K562 (cell line): ENCODE results near the gene ZFAND3. TPM values are rescaled to one million over a fixed set of nuclear protein-coding genes. Genes with fewer than 3 reads are reported as not detected.

ENCODE experiments used
- ATAC-seq: fragments of 200-7000 bp; cut with Tn5 transposase; 3 replicates; pipeline ENCODE4 v1.9.1; 2020; ENCODE audit warnings: moderate library complexity
- BruUV-seq: library from RNA; stranded (reverse); fragments of 400-500 nt; replicated peaks from 2 replicates; lab custom pipeline; 2021; lab: Mats Ljungman, UMichigan
- CTCF ChIA-PET: fragments of 300-600 bp; formaldehyde crosslinking; extraction: SDS; loops from one replicate; lab custom pipeline; 2021; ENCODE audit warnings: low intra/inter-chr PET ratio; lab: Yijun Ruan, JAX
- POLR2A ChIA-PET: fragments of 300-600, 350-650 bp; sonication (Branson Sonifier 250); formaldehyde crosslinking; extraction: SDS; loops from one replicate; lab custom pipeline; 2021; ENCODE audit warnings: antibody characterized with exemption, inconsistent platforms; lab: Yijun Ruan, JAX
- DNase-seq, 4 experiments: peaks; one replicate each; pipeline versions ENCODE4 v3.0.0 to v3.0.0-alpha.2; 2011 to 2018; ENCODE audit warnings: low spot score in 3 of 4, mixed read lengths in 3 of 4; ENCODE audit errors: extremely low read depth in 1 of 4
- FAIRE-seq: peaks from 2 replicates; lab custom pipeline; 2011; peaks lifted over from hg19 to GRCh38; lab: Jason Lieb, UNC
- H2AFZ ChIP-seq: 2 replicates; pipeline ENCODE4 v1.6.0; 2011; ENCODE audit warnings: low read depth, low read length, control low read depth, inconsistent platforms
- H3K27ac ChIP-seq: fragments of 200-600 bp; 3 replicates; pipeline ENCODE4 v1.8.0; 2011; ENCODE audit warnings: low read depth, mild to moderate bottlenecking, control low read depth, inconsistent platforms, low read length, moderate library complexity, mixed read lengths; ENCODE audit errors: extremely low read depth
- H3K27me3 ChIP-seq, 2 experiments: fragments of 300-600 bp in 1 of 2; 2 replicates in 1 of 2; 3 replicates in 1 of 2; pipeline versions ENCODE4 v1.6.0 to v1.8.0; 2011; ENCODE audit warnings: inconsistent platforms in 2 of 2, low read length in 2 of 2, mild to moderate bottlenecking in 1 of 2, mixed read lengths in 1 of 2, moderate library complexity in 1 of 2; ENCODE audit not compliant: control insufficient read depth in 2 of 2, insufficient read depth in 2 of 2
- H3K36me3 ChIP-seq: fragments of 300-600 bp; 3 replicates; pipeline ENCODE4 v1.8.0; 2011; ENCODE audit warnings: mild to moderate bottlenecking, low read length, inconsistent platforms; ENCODE audit not compliant: control insufficient read depth, insufficient read depth
- H3K4me1 ChIP-seq, 2 experiments: fragments of 200-600 bp in 1 of 2; replicated peaks in 1 of 2; 2 replicates in 1 of 2; 3 replicates in 1 of 2; pipeline versions ENCODE4 v1.5.1 to v1.8.0; 2011; ENCODE audit warnings: inconsistent platforms in 2 of 2, low read length in 2 of 2, mild to moderate bottlenecking in 1 of 2, mixed read lengths in 1 of 2, moderate library complexity in 1 of 2; ENCODE audit not compliant: control insufficient read depth in 2 of 2, insufficient read depth in 2 of 2
- H3K4me2 ChIP-seq: 2 replicates; pipeline ENCODE4 v1.6.1; 2011; ENCODE audit warnings: low read length, control low read depth, inconsistent platforms, mixed read lengths; ENCODE audit not compliant: insufficient read depth
- H3K4me3 ChIP-seq: fragments of 200-600 bp; sonication (generic), shearing (Covaris generic); 2 replicates; pipeline ENCODE4 v1.5.1; 2016; ENCODE audit warnings: control low read depth, inconsistent platforms
- H3K79me2 ChIP-seq: fragments of 200-600 bp; 3 replicates; pipeline ENCODE4 v1.8.0; 2011; ENCODE audit warnings: low read length, inconsistent platforms; ENCODE audit not compliant: control insufficient read depth, insufficient read depth
- H3K9ac ChIP-seq, 2 experiments: 2 replicates each; pipeline versions ENCODE4 v1.6.0 to v1.6.1; 2011; ENCODE audit warnings: low read depth in 2 of 2, low read length in 2 of 2, control low read depth in 1 of 2, inconsistent platforms in 1 of 2, mild to moderate bottlenecking in 1 of 2, mixed read lengths in 1 of 2; ENCODE audit not compliant: insufficient read depth in 1 of 2
- H3K9me1 ChIP-seq: one replicate; pipeline ENCODE4 v1.6.0; 2011; ENCODE audit warnings: inconsistent platforms, mild to moderate bottlenecking, low read length, moderate library complexity; ENCODE audit not compliant: control insufficient read depth, insufficient read depth
- H3K9me3 ChIP-seq: replicated peaks from 2 replicates; pipeline ENCODE4 v1.5.1; 2011; ENCODE audit warnings: low read depth, low read length, inconsistent platforms; ENCODE audit not compliant: control insufficient read depth, insufficient read depth
- H4K20me1 ChIP-seq: replicated peaks from 2 replicates; pipeline ENCODE4 v1.6.1; 2011; ENCODE audit warnings: low read length, inconsistent platforms, mixed read lengths; ENCODE audit not compliant: control insufficient read depth, insufficient read depth
- ATF6 ChIP-seq: sonication (generic); formaldehyde crosslinking; IDR thresholded peaks from 2 replicates; pipeline ENCODE4 v1.4.0; 2020; ENCODE audit warnings: mild to moderate bottlenecking, missing genetic modification reagents
- CREB5 ChIP-seq: fragments of 250-450 bp; sonication (Bioruptor Pico); IDR thresholded peaks from 2 replicates; pipeline ENCODE4 v1.5.0; 2020; ENCODE audit warnings: mild to moderate bottlenecking
- FIP1L1 ChIP-seq: fragments of 200-400 bp; formaldehyde crosslinking; IDR thresholded peaks from 2 replicates; pipeline ENCODE4 v1.6.1; 2018; ENCODE audit warnings: mild to moderate bottlenecking, low read depth, low read length; ENCODE audit not compliant: poor library complexity, severe bottlenecking
- PHF8 ChIP-seq: fragments of 200-600 bp; sonication (generic); IDR thresholded peaks from 2 replicates; pipeline ENCODE4 v1.6.1; 2012; ENCODE audit warnings: mixed run types, mild to moderate bottlenecking, inconsistent platforms, low read length, moderate library complexity, borderline replicate concordance
- YY1 ChIP-seq, 3 experiments: IDR thresholded peaks; 2 replicates each; pipeline ENCODE4 v1.6.1; 2011; ENCODE audit warnings: low read length in 2 of 3, mild to moderate bottlenecking in 2 of 3, moderate library complexity in 2 of 3, borderline replicate concordance in 1 of 3, control low read depth in 1 of 3, low read depth in 1 of 3; ENCODE audit not compliant: insufficient read depth in 3 of 3, insufficient replicate concordance in 2 of 3, control insufficient read depth in 1 of 3, insufficient read length in 1 of 3; ENCODE audit errors: extremely low read depth in 1 of 3
- WGBS: fragments of 100-300 bp; shearing (Covaris generic); methylation state at CpG from one replicate; pipeline ENCODE4 v1.1.6; 2016; ENCODE audit warnings: low coverage, mixed read lengths; ENCODE audit not compliant: insufficient coverage; ENCODE audit errors: missing lambda C conversion rate; 5-methylcytosine and 5-hydroxymethylcytosine counted together
- in situ Hi-C: fragments of 300-500 bp; cut with MboI; formaldehyde crosslinking; loops from 4 replicates; pipeline ENCODE4 v1.15.0; 2018; ENCODE audit warnings: inconsistent platforms, mixed read lengths
- intact Hi-C: fragments of 100-400 bp; cut with micrococcal nuclease; formaldehyde crosslinking; loops from 2 replicates; pipeline ENCODE4 v1.14.2; 2022
- polyA plus RNA-seq, 8 experiments: library from polyadenylated mRNA; depleted of rRNA in 4 of 8; stranded (reverse) in 5 of 8; unstranded in 3 of 8; fragments of >200 nt; fragmentation: Nextera tagmentation in 2 of 8; fragmentation: Illumina TruSeq in 1 of 8; extraction: Ambion mirVana in 2 of 8; extraction: Trizol in 1 of 8; gene quantifications; 2 replicates each; pipeline versions ENCODE4 v1.2.1 to v1.2.3, GENCODE V29; 2011 to 2014; ENCODE audit warnings: inconsistent platforms in 1 of 8, missing spikeins in 1 of 8
- total RNA-seq, 7 experiments: library from RNA; depleted of rRNA in 6 of 7; stranded (reverse); fragments of >200 nt in 6 of 7; fragmentation: Illumina TruSeq in 2 of 7; extraction: Trizol in 2 of 7; gene quantifications; 2 replicates each; pipeline versions ENCODE4 v1.2.1 to v1.2.3, GENCODE V29; 2011 to 2021; ENCODE audit warnings: low replicate concordance in 1 of 7

The ZFAND3 gene
- total and polyA plus RNA-seq, 9 of the 15 experiments (the other 6 are each of a cell fraction or from before 2014, with no cell fraction given) = 0.81 to 26.6 (median 11.8) TPM

GRCh38 chr6:37783856-37784584 lies 35.5 kb upstream of the ZFAND3 start:
- no peak for FAIRE-seq
- H3K27me3 ChIP-seq = peaks cover 39 to 83% of the 10 kb centered on the region in 2 experiments
- CTCF ChIA-PET = no interaction called here
- intact Hi-C loops = no loop called here
- TF ChIP-seq FIP1L1 (no peak), YY1 (IDR thresholded peaks at IDR 0.05; ENCODE audit: borderline replicate concordance in 1 of 3, control insufficient read depth in 1 of 3, extremely low read depth in 1 of 3, insufficient read depth in 3 of 3, insufficient read length in 1 of 3, insufficient replicate concordance in 2 of 3, low read depth in 1 of 3, low read length in 2 of 3) (peak in 1 of 3 experiments; percentile 21)
- TF ChIP-seq, all 486 proteins: peak for 1
- no peak for DNase-seq
- Histone ChIP-seq H3K4me2 (no peak overlapping the region), H3K27ac (no peak overlapping the region), H3K4me3 (no peak overlapping the region), H3K79me2 (no peaks in the 10 kb centered on the region), H3K36me3 (no peaks in the 10 kb centered on the region), H2AFZ (no peak overlapping the region), H3K9me3 (no peaks in the 10 kb centered on the region), H3K9ac (no peak overlapping the region), H4K20me1 (peaks cover 4% of the 10 kb centered on the region), H3K9me1 (no peaks in the 10 kb centered on the region), H3K4me1 (peaks cover 0 to 13% of the 10 kb centered on the region in 2 experiments; a peak in 1 of 5 replicates)
- peak; percentile 27; the same call in 2 of the 3 replicates for ATAC-seq
- BruUV-seq = no TSS peak
- WGBS = 20% methylated on average over 35 of the region's 35 CpGs
- in situ Hi-C loops = no loop called here
- POLR2A ChIA-PET = no interaction called here

GRCh38 chr6:37784585-37784967 lies 35.0 kb upstream of the ZFAND3 start:
- no peak overlapping the region for H3K4me3 ChIP-seq
- FAIRE-seq = no peak
- WGBS = 1% methylated on average over 6 of the region's 7 CpGs
- H3K9me1 ChIP-seq = no peaks in the 10 kb centered on the region
- no peak overlapping the region for H3K9ac ChIP-seq
- peaks cover 4% of the 10 kb centered on the region for H4K20me1 ChIP-seq
- H3K36me3 ChIP-seq = no peaks in the 10 kb centered on the region
- no peaks in the 10 kb centered on the region for H3K9me3 ChIP-seq
- ChIA-PET CTCF (no interaction called here), POLR2A (no interaction called here)
- H3K4me2 ChIP-seq = no peak overlapping the region
- in situ Hi-C loops (no loop called here), intact Hi-C loops (no loop called here)
- no TSS peak for BruUV-seq
- no peaks in the 10 kb centered on the region for H3K79me2 ChIP-seq
- H3K27me3 ChIP-seq = peaks cover 39 to 79% of the 10 kb centered on the region in 2 experiments
- no peak overlapping the region for H2AFZ ChIP-seq
- DNase-seq = no peak
- H3K4me1 ChIP-seq = peaks cover 0 to 13% of the 10 kb centered on the region in 2 experiments; a peak in 1 of 5 replicates
- no peak; the same call in 2 of the 3 replicates for ATAC-seq
- H3K27ac ChIP-seq = no peak overlapping the region
- TF ChIP-seq ATF6 (CRISPR knock-in tag) (no peak), PHF8 (no peak), CREB5 (CRISPR knock-in tag) (no peak)
